ENCODE data around the gene DIPK1C.

The DIPK1C gene

GRCh38 chr18:74463983-74464382 is 6.9 kb upstream of the DIPK1C start:
- no peak overlapping the region for H3K4me3 ChIP-seq (ENCODE audit: low read depth, low read length)
- no peak for DNase-seq (ENCODE audit: low read depth)
- in situ Hi-C loops (cut with HindIII; ENCODE audit: low sequenced_read_pairs), result loop anchor here (25.0 kb wide), 1 partner anchor 277 kb away; no protein-coding TSS in a partner anchor
- TF ChIP-seq CTCF (IDR thresholded peaks at IDR 0.05; ENCODE audit: low read depth, low read length, missing control alignments), result no peak

- H3K4me3 ChIP-seq (ENCODE audit: low read depth, low read length), result no peak overlapping the region
- in situ Hi-C loops (cut with HindIII; ENCODE audit: low sequenced_read_pairs), result loop anchor here (25.0 kb wide), 1 partner anchor 276 kb away; no protein-coding TSS in a partner anchor
- no peak for DNase-seq (ENCODE audit: low read depth)
- TF ChIP-seq CTCF (IDR thresholded peaks at IDR 0.05; ENCODE audit: low read depth, low read length, missing control alignments), result no peak
Measured at GRCh38 chr18:74463254-74463653, 6.1 kb upstream of the DIPK1C start.

- H3K4me3 ChIP-seq (ENCODE audit: low read depth, low read length), result no peak overlapping the region
- DNase-seq (ENCODE audit: low read depth), result no peak
- in situ Hi-C loops (cut with HindIII; ENCODE audit: low sequenced_read_pairs), result loop anchor here (25.0 kb wide), 1 partner anchor 274 kb away; no protein-coding TSS in a partner anchor
- no peak for TF ChIP-seq CTCF (IDR thresholded peaks at IDR 0.05; ENCODE audit: low read depth, low read length, missing control alignments)
Measured at GRCh38 chr18:74460825-74461224, 3.7 kb upstream of the DIPK1C start.

- no peak overlapping the region for H3K4me3 ChIP-seq (ENCODE audit: low read depth, low read length)
- in situ Hi-C loops (cut with HindIII; ENCODE audit: low sequenced_read_pairs), result loop anchor here (25.0 kb wide), 1 partner anchor 273 kb away; no protein-coding TSS in a partner anchor
- TF ChIP-seq CTCF (IDR thresholded peaks at IDR 0.05; ENCODE audit: low read depth, low read length, missing control alignments), result peak; percentile 32
- DNase-seq (ENCODE audit: low read depth), result no peak
Measured at GRCh38 chr18:74459889-74460288, 2.8 kb upstream of the DIPK1C start.

- TF ChIP-seq CTCF (IDR thresholded peaks at IDR 0.05; ENCODE audit: low read depth, low read length, missing control alignments), result no peak
- DNase-seq (ENCODE audit: low read depth), result no peak
- in situ Hi-C loops (cut with HindIII; ENCODE audit: low sequenced_read_pairs), result loop anchor here (25.0 kb wide), 1 partner anchor 271 kb away; no protein-coding TSS in a partner anchor
- H3K4me3 ChIP-seq (ENCODE audit: low read depth, low read length), result no peak overlapping the region
Measured at GRCh38 chr18:74457725-74458421, 765 bp upstream of the DIPK1C start.

- H3K4me3 ChIP-seq (ENCODE audit: low read depth, low read length), result peak overlapping the region; percentile 21
- DNase-seq (ENCODE audit: low read depth), result no peak
- in situ Hi-C loops (cut with HindIII; ENCODE audit: low sequenced_read_pairs), result loop anchor here (25.0 kb wide), 1 partner anchor 269 kb away; no protein-coding TSS in a partner anchor
- no peak for TF ChIP-seq CTCF (IDR thresholded peaks at IDR 0.05; ENCODE audit: low read depth, low read length, missing control alignments)
Measured at GRCh38 chr18:74456349-74457042, 612 bp downstream of the DIPK1C start.
